ENCODE measurements around the gene GSG1L.

Gene GSG1L

DNA sequence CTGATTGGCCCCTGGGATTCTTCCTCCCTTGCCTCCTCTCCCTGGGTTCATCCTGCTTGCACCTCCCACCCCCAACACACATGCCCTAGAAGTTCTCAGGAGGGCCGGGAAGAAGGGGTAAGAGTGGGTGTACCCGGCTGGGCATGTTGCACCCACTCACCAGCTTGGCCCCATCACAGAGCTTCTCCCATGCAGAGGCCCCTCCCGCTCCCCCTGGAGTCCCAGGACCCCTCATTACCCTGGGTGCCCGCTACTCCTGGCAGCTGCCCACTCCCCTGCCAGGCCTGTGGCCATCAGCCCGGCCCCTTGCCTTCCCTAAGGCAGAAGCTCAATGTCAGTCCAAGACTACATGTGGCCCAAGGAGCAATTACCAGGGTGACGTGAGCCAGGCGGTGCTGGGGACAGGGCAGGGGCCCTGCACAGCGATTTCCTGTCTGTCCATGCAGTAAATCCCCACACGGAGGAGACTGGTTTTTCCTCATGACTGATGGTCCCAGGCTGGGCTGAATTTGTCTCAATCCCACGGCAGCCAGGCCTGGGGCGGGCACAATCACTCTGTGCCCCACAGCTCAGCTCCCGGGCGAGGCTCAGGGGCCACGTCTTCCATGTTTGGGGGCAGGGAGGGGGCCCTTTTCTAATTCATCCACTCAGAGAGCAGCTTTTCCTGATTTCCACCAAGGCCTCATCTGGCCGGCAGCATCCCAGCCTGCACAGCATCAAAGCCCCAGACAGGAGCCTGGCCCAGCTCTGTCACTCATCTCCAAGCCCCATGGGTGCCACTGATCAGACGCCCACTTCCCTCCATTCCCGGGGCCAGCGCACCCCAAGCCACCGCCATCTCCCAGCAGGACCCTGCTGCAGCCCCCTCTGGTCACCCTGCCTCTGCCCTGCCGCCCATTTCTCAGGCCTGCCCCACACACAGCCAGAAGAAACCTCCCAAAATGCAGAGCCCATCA lies 278.9 kb downstream of the GSG1L start:
- no peak for DNase-seq

DNA sequence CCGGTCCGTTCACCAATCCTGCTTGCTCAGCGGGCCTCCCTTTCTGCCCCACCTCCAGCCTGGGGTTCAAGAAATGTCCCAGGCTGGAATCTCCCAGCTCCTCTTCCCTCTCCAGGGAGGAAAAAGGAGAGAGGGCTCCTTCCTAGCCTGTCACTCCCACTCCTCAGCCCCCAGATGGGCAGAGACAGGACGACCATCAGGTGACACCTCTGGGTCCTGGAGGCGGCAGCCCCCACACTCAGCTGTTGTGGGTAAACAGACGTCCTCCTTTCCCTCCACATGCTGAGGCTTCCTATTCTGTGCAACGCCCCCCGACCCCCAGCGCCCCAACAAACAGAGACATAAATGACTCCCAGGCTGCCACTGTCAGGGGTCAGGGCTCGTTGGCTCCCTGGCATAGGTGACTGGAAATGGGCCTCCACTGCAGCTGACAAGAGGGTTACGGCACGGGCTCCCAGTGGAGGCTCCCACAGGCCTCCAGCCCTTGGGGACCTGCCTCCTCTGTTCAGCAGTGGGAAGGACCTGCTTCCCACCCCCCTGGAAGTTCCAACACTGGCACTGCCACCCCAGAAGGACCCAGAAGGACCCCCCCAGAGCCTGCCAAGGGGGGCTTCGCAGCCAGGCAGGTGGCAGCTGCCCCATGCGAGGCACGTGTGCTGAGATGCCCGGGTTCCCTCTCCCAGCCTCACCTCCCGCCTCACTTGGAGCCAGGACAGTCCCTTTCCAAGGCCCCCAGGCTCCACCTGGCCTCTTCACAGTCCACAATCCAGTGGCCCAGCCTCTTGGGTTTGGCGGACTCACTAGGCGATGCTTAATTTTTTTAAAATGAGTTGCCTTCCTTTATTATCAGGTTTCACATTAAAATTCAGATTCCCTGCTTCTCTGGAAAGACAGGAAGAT lies 281.3 kb downstream of the GSG1L start:
- no peak for DNase-seq

DNA sequence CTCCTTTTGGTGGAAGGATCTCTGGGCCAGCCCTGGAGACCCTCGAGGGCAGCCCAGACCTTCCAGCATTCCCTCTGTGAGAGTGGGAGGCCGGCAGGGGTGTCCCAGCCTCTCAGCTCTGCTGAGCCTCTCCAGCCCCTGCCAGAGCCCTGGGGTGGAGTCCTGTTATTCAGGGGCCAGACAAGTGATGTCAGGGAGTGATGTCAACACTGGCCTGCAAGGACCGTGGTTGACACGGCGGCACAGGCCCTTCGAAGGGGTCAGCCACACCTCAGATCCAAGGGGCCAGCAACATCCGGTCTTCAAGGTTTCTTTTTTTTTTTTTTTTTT lies 282.4 kb downstream of the GSG1L start:
- no peak for DNase-seq

DNA sequence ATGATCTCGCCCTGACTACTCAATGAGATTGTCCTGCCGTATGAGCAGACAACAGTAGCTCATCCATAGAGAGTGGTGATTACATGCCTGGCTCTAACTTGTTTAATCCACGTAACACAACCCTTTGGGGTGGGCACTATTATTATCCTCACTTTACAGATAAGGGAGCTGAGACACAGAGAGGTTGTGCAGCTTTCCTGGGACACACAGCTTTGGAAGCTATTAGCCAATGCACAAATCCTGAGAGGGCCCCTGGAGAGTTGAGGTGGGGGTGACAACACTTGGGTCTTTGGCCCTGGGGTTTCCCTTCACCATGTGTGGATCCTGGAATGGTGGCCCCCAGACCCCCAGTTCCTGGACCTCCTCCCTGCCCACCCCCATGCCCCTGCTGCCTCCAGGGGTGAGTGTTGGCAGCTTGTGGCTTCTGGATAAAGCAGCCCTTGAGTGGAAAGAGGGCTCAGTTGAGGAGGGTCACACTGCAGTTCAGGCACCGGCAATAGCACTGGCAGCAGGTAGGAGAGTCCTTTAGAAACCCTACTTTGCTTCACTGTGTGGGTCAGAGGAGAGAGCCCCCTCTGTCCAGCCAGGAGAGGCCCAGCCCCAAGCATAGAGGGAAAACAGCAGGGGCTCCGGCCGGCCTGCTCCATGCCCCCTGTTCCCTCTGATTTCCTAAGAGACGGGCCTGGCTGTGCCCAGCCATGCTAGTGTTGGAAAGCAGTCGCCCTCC lies 282.9 kb downstream of the GSG1L start:
- no peak for DNase-seq

DNA sequence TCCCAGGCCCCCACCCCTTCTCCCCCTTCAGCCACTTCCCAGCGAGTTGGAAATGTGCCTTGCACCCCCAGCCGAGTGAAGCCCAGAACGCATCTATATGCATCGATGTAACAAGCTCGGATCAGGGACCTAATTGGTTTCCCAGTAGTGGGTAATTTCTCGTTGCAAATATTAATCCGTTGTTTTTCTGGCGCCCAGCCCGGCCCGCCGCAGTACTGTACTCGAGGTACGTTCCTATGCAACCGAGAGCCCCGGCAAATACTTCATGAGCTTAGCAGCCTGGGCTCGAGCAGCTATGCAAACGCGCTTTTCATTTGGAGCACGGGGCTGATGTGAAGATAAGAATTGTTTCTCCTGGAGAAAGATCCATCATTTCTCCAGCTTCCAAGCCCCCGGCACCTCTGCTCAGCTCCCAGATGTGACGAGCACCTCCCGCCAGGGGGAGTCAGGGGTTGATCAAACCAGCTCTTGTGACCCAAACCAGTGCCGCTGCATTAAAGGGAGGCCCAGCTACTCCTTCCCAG lies 283.8 kb downstream of the GSG1L start:
- DNase-seq = no peak

DNA sequence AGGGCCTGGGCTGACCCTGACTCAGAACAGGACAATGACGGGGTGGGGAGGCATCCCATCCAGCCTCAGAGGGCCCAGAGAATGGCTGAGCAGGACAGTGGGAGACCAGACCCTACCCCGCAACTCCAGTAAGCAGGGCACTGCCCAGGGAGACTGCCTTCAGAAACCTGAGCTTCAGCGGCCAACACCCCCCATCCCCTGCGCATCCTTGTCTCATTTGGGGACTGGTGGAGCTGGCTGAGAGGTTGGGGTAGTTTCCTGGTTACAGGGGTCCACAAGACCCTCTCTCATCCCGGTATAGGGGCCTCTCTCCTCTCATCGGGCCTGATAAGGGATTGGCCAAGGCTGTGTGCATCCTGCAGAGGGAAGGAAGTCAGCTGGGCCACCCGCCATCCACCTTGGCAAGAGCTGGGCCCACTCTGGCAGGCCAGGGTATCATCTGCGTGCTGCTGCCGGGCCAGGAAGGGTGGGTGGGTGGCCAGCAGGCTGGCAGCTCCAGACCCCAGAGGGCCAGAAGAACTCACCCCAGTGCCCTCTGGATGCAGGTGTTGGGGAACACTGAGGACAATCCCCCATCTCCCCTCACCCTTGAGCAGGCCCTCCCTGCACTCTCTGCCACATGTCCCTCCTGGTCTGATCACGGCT lies 284.5 kb downstream of the GSG1L start:
- no peak for DNase-seq

DNA sequence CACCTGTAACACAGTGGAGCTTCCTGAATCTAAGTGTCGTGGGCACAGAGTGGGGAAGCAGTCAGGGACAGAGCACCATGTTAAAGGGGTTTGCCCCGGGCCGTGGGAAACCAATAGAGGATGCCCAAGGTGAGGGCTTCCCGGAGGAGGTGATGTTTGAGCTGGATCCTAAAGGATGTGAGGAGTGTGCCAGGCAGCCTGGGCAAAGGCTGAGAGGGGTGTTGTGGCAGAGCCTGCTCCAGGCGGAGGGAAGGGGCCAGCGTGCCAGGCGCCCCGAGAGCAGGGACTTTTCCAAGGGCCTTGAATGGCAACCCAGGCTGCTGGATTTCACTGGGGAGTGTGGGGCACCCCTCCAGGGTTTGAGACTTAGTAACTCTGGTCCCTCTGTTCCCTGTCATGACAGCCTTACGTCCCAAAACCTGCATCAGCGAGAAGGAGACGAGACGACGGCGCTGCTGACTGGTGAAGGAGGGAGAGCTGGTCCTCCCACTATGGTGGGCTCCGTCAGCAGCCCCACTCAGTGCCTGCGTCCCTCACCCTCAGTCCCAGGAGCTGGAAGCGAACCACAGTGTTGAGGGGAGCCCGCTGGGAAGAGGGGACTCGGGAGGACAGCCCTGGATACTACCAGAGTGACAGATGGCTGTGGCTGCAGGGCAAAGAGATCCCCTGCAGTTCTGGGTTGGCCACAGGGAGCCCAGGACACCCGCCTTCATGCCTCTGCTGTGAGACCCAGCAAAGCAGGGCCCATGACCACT lies 285.2 kb downstream of the GSG1L start:
- no peak for DNase-seq

DNA sequence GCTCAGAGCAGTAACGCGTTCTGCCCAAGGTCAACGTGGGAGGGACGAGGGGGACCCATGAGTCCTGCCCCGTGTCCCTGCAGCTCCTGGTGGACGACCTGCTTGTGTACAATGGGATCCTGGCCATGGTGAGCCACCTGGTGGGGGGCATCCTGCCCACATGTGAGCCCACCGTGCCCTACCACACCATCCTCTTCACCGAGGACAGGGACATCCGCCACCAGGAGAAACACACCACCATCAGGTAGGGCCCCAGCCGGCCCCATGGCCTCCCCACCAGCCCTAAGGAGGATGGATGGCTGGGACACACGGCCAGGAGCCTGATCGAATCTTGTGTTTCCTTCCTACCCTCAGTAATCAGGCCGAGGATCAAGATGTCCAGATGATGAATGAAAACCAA lies 286.0 kb downstream of the GSG1L start:
- DNase-seq = no peak

DNA sequence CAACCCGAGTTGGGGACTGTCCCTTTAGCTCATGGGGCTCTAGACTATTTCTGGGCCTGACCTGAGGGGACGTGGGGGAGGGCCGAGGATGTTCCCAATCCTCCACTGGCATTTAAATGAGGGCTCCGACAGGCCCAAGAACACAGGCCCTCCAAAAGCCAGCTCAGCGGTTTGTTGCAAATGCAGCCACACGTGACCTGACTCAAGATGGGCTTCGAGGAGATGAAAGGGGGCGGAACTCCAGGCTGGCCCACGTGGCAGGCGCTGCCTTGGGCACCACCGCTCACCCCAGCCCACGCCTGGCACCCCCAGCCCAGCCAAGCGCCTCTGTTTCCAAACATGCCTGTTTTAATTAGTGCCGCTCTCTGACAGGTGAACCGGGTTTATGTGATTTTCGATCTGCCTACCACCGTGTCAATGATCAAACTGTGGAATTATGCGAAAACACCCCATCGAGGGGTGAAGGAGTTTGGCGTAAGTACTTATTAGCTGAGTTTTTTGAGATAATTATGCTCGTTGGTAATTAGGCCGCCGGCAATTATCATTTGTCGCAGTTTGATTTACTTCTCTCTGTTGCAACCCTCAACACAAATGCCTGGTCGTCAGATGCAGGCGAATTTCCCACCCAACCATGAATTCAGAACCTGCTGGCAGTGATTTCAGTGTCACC lies 286.8 kb downstream of the GSG1L start:
- no peak for DNase-seq

DNA sequence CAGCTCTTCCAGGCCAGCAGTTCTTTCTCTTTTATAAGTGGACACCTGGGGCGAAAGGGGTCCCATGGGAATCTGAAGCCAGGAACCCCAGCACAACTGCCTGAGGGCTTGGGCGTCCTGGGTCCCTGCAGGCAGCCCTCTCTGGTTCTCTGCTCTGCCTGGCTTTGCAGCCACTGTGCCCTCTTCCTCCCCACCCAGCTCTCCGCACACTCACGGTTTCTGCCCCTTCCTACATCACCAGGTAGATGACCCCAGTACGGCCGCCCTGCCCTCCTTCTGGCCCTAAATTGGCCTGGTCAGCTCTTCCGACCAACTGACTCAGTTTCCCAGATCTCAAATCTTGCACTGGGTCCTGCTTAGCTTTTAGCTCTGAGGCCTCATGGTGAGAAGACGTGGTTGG lies 288.3 kb downstream of the GSG1L start:
- no peak for DNase-seq

DNA sequence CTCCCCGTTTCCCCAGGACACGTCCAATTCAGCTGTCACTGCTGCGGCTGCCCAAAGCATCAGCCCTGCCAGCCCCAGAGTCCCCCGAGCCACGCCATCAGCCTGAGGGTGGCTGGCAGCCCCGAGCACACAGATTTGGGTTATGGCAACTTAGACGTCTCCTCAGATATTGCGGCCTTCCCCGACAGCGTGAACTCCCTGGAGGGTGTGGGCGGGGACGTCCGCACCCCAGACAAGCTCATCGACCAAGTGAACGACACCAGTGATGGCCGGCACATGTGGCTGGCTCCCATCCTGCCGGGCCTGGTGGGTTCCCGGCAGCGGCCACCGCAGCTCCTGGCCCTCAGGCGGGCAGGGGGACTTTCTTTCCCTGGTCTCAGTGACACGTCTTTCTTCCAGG lies 288.7 kb downstream of the GSG1L start:
- no peak for DNase-seq

DNA sequence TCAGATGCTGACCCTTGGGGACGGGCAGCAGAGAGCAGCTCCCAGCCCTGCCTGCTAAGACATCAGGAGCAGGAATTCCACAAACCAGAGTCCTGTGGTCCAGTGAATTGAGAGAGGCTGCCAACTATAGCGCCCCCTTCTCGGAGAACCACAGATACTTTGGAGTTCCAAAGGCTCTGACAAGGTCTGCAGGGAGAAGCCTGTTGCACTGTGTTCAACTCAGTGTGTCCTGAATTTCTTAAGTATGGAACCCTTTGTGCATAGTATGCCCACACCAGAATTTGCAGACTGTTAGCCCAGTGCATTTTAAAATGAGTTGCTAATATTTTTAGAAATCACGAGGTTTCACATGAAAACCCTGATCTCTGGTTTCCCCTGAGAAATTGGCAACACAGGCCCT lies 290.2 kb downstream of the GSG1L start:
- no peak for DNase-seq

DNA sequence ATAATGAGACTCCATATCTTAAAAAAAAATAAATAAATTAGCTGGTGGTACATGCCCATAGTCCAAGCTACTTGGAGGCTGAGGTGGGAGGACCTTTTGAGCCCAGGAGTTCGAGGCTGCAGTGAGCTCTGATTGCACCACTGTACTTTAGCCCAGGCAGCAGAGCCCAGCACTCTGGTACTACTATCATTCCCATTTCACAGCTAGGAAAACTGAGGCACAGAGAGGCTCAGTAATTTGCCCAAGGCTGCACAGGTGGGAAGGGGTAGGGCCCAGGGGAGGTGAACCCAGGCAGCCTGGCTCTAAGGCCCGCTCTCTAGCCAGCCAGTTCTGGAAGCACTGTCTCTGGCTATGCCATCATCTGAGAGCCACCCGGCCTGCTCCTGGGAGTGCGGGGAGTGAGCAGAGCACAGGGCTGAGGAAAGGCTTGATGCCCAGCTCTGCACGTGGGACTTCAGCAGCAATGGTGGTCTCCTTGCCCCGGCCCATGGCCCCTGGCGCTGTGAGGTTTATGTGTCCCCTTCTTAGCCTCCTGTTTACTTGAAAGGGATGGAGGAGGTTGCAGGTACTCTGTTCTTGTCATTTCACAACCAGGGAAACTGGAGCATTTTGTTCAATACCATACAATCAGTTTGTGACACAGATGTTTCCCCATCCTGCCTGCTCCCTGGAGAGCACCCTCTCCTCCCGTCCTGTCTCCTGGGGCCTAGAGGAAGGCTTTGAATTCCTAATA lies 291.3 kb downstream of the GSG1L start:
- no peak for DNase-seq

DNA sequence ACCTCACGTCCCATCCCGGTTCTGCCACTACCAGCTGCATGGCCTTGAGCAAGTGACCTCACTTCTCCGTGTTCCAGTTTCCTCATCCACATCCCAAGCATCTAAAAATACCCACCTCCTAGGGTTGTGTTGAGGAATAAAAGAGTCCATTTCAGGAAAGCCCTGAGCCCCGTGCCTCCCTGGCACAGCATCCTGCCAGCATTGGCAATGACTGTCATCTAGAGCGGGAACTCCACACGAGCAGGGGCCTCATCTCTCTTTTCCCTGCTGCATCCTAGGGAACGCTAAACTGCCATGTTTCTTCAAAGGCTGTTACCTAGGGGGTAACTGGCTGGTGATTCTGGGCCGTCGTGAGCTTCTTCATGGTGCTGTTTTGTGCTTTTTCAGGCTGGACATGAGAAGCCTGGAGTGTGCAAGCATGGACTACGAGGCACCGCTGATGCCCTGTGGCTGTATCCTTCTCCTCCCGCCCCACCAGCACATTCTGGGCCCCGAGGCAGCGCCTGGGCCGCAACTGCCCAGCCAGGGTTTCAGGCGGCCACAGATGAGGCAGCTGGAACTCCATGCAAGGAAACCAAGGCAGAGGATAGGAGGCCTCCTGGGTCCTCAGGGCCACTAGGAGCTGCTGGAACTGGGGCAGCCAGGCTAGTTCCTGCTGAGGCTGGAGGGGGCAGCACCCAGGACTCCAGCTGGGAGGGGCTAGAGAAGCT lies 292.2 kb downstream of the GSG1L start:
- DNase-seq = no peak

DNA sequence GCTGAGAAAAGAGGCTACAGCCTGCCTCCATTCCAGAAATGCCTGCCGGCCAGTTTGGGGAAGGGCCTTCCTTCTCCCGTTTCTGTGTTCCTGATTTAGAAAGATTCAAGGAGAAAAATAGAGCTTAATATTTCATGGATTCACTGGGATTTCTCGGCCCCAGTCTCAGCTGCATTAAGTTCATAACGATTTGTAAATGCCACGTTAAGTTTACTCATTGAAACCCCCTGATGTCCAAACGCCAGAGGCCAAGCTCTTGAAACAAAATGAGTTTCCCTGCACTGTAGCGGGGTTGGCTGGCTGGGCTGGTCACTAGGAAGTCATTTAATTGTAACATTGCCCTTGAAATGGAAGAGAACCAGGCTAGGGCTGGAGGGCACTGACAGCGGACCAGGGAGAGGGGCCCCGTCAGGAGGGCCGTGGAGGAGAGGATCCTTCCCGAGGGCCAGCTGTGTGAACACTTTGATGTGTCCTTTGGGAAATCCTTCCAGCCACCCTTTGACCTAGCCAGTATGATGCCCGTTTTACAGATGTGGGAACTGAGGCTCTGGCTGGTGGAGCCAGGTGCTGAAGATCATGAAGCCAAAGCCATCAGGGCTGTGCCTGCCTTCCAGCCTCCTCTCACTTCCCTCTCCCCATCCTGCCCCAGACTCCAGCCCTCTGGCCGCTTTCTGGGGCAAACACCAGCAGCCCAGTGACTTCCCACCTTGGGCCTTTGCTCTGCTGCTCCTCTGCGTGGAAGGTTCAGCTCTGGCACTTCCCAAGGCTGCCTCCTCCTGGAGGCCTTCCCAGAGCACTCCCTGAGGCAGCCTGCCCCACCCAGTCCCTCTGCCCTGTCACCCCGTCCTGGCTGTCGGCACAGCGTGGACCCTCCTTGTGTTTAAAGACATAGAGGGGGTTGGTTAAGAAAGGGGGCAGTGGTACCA lies 293.0 kb downstream of the GSG1L start:
- no peak for DNase-seq

DNA sequence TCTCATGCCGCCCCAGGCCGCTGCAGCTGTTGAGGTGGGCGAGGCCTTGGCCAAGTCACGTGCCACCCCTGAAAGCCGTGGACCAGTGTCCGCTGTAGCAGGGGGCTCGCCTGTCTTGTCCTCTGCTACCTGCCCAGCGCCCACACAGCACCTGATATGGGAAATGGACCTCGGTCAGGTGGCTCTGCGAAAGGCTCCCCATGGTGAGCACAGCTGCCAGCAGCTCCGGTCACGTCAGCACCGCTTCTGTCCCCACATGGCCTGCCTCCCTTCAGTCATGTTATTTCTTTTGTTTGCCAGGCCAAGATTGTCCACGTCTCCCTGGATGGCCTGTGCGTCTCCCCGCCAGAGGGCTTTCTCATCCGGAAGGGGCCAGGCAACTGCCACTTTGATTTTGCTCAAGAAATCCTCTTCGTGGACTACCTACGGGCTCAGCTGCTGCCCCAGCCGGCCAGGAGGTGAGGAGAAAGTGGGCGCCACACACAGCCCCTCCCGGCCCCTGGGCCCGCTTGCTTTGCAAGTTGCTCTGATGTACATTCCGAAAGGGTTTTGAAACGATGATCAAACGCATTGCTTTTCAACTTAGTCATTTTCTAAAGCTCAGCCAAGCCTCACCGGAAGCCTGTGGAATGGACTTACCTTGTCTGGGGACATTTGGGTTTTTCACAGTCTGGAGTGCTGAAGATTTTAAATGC lies 293.8 kb downstream of the GSG1L start:
- no peak for DNase-seq

DNA sequence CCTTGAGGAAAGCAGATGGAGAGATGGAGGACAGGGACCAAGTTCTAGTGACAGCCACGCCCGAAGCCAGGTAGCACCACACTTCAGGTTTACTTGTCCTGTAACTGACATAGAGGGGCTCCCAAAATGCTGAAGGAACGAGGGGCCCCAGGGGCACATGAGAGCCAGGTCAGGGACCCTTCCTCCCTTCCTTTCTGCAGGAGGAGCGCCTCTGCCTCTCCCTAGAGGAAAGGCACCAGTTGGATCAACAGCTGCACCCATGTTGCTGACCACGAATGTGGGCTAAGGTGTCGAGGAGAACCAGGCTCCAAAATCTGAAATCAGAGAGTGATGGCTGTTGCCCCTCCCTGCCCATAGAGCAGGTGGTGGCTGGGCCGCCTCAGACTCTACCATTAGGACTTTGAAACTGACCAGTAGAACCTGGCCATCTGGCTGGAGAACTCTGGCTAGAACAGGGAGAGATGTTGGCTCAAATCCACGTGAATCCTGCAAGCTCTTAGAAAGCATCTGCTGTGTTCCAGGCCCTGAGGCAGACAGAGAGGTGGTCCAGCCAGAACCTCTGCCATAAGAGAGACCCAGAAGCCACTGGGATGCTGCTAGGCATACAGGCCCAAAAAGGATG lies 294.8 kb downstream of the GSG1L start:
- DNase-seq = no peak

Measured in activated CD4-positive, alpha-beta T cell treated with anti-CD3 and anti-CD28 coated beads for 1 hour (primary cell).